GM21367 (cell line): ENCODE results near the gene KRT1.
"Not testable (repeated sequence)": the region's sequence is repeated elsewhere in the genome, so short reads cannot be mapped to it uniquely, and the experiment has no call there.

Experiments used
- ATAC-seq: cut with Tn5 transposase; IDR thresholded peaks from one replicate; pipeline ENCODE4 v1.9.1; 2021; ENCODE audit not compliant: unreplicated experiment

Gene KRT1

GRCh38 chr12:52682938-52683574 lies 2.8 kb upstream of the KRT1 start:
- no peak for ATAC-seq

- no peak for ATAC-seq
Observed at GRCh38 chr12:52682381-52682660, 2.1 kb upstream of the KRT1 start.

GRCh38 chr12:52681526-52682380 lies 1.5 kb upstream of the KRT1 start:
- ATAC-seq: no peak

GRCh38 chr12:52679875-52680274 lies 332 bp downstream of the KRT1 start:
- ATAC-seq: no peak

DNA sequence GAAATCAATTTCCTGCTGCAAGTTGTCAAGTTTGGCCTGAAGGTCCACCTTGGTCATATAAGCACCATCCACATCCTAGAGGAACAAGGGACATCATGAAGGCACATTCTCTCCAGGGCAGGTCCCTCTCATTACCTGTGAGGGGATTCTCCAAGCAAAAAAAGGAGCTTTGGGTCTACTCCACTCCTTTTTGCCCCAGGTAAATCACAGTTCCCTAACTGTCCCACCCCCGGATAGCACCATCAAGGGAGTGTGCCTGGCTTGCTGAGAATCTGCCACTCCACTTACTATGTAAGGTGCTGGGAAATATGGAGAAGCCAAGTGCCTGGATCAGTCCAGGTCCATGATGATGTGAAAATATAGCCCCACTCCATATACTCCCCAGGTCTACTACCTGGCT lies 2.5 kb downstream of the KRT1 start:
- no peak for ATAC-seq

- ATAC-seq: no peak
Observed at GRCh38 chr12:52677126-52677525, 3.1 kb downstream of the KRT1 start.

- no peak for ATAC-seq
Observed at GRCh38 chr12:52676163-52676562, 4.0 kb downstream of the KRT1 start.

DNA sequence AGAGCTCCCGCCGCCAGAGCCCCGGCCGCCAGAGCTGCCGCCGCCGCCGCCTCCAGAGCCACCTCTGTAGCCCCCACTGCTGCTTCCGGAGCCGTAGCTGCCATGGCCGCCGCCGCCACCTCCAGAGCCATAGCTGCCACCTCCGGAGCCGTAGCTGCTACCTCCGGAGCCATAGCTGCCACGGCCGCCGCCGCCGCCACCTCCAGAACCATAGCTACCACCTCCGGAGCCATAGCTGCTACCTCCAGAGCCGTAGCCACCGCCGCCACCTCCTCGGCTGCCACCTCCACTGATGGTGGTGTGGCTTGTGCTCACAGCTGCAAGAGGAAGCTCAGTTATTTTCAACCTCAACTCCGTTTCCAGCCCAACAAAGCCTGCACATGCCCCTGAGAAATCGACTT lies 4.9 kb downstream of the KRT1 start:
- no peak for ATAC-seq

GRCh38 chr12:52674433-52674775 lies 5.8 kb downstream of the KRT1 start:
- ATAC-seq: no peak

GRCh38 chr12:52673713-52674432 lies 6.3 kb downstream of the KRT1 start:
- ATAC-seq: no peak

- ATAC-seq: no peak
Observed at GRCh38 chr12:52673217-52673616, 7.0 kb downstream of the KRT1 start.

- no peak for ATAC-seq
Observed at GRCh38 chr12:52672321-52672933, 7.8 kb downstream of the KRT1 start.

- ATAC-seq: no peak
Observed at GRCh38 chr12:52670961-52671360, 9.2 kb downstream of the KRT1 start.

- no peak for ATAC-seq
Observed at GRCh38 chr12:52670506-52670905, 9.7 kb downstream of the KRT1 start.

DNA sequence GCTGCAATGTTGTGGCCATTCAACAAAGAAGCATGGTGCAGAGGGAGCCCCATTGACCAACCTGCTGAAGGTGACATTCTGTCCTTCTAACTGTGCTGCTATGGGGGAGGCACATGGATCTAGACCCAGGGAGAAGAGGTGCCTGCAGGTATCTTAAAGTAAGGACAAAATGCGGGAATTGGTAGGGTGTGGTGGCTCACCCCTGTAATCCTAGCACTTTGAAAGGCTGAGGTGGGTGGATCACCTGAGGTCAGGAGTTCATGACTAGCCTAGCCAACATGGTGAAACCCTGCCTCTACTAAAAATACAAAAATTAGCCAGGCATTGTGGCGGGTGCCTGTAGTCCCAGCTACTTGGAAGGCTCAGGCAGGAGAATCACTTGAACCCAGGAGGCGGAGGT lies 10.3 kb downstream of the KRT1 start:
- not testable (repeated sequence) for ATAC-seq

DNA sequence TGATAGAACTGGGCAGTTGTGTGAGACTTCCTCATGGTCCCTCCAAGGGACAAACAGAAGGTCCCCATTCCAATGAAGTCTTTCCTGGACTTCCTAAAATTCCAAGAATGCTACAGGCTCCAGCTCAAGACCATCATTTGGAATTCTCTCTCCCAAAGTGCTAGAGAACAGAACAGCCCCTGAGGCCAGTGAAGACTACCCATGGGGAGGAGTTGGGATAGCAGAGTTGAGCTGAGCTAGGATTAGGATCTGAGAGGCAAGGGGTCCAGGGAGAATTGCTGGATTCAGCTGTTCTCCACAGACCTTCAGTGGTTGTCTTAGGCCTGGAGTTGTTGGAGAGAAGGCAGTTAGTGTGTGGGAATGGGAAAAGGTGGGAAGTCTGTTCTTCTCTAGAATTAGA lies 10.8 kb downstream of the KRT1 start:
- no peak for ATAC-seq

- no peak for ATAC-seq
Observed at GRCh38 chr12:52667931-52668330, 12.3 kb downstream of the KRT1 start.

DNA sequence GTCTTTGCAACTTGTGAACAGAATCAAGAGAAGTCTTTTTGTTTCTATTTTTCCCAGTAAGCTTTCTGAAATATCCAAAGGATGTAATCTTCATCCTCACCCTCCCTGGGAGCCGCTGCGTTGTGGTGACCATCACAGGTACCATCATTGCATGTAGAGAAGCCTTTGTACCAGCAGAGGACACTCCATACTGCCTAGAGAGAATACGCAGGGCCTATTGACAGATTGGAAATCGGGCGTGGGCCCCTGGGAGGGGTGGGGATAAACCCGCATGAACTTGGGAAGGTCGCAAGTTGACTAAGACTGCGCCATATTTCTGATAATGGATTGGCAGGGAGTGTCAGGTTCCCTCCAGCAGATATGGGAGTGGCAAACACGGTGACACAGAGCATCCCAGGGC lies 12.7 kb downstream of the KRT1 start:
- no peak for ATAC-seq

DNA sequence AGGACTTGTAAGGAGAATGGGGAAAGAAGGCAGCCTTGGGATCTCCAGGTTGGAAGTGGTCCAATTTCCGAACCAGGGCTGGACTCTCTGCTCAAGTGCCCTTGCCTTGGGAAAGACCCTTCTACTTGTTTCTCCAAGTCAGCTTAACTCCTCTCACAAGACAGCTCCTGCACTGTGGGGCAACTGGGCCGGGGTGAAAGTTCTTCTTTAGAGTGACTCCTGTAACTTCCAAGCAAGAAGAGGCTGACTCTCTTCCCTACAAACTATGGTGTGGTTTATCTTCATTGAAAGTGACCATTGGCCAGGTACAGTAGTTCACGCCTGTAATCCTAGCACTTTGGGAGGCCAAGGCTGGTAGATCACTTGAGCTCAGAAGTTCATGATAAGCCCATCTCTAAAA lies 13.7 kb downstream of the KRT1 start:
- no peak for ATAC-seq

DNA sequence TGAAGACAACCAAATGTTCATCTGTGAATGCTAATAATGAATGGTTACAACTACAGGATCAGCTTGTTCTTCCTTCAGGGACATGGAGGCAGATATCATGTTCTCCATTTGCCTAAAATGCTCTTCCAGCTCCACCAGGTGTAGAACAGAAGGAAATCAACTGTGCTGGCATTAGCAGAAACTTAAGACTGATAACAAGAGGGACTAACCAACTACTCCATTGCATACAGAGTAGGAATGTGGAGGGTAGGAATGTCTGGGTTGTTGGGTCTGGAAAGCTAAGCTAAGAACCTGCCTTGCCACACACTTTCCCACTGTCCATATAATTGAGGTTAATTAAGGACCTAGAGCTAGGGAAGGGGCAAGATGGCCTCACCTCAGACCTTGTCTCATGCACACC lies 16.8 kb downstream of the KRT1 start:
- ATAC-seq: no peak

DNA sequence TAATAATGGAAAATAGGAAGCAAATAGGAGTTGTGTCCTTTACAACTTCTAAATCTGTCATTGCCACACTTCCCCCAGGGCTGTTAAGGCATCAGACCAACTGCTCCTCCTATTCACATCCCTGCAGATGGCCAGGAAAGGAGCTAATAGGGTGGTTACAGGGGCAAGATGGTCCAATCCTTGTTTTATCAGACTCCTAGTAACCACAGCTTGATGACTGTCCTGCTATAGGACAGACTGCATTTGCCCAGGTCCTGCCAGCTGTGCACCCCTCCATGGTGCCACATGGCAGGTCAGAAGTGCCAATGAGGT lies 17.3 kb downstream of the KRT1 start:
- no peak for ATAC-seq
